ENCODE results near the gene RNF113B.

Gene RNF113B

DNA sequence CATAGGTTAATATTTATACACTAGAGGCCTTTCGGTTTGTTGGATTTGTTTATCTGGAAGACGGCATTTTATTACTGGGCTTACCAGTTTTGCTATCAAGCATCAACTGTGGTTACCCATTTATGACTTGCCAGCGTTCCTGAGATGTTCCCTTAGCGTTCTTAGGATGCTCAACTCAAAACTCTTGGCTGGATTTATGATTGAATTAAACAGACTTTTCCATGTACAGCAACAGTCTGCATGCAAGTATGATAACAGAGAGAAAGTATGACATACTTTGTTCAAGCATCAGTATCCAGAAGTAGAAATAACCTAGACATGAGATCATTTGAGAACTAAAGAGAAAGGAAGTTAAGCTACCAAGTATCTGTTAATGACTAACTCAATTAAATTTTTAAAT lies 29.9 kb upstream of the RNF113B start:
- H3K27me3 ChIP-seq (ENCODE audit: control insufficient read depth in 2 of 2, insufficient read depth in 2 of 2, low read length in 2 of 2): no peaks in the 10 kb centered on the region
- H3K4me3 ChIP-seq (ENCODE audit: low read length in 2 of 2): no peak overlapping the region
- H3K9ac ChIP-seq (ENCODE audit: low read depth in 1 of 2, low read length in 2 of 2): no peak overlapping the region
- no peaks in the 10 kb centered on the region for H3K9me3 ChIP-seq (ENCODE audit: control insufficient read depth in 2 of 2, low read length in 2 of 2)
- H3K36me3 ChIP-seq (ENCODE audit: control insufficient read depth in 2 of 2, insufficient read depth in 2 of 2, low read length in 2 of 2): no peaks in the 10 kb centered on the region
- peaks cover 2 to 3% of the 10 kb centered on the region in 2 donors for H3K4me1 ChIP-seq (ENCODE audit: control insufficient read depth in 2 of 2, insufficient read depth in 2 of 2, low read length in 2 of 2)
- peak overlapping the region in 1 of 2 donors; percentile 6 for H3K27ac ChIP-seq (ENCODE audit: low read depth in 2 of 2, low read length in 2 of 2)

DNA sequence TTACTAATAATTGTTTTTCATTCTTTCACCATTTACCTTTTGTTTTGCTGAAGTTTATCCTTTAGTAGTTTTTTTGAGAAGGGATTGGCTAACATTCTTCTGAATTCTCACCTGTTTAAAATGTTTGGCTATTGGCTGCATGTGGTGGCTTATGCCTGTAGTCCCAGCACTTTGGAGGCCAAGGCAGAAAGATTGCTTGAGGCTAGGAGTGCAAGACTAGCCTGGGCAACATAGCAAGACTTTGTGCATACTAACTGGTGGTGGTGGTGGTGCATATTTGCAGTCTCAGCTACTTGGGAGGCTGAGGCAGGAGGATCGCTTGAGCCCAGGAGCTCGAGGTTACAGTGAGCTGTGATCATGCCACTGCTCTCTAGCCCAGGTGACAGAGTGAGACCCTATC lies 27.5 kb upstream of the RNF113B start:
- no peak overlapping the region for H3K9ac ChIP-seq (ENCODE audit: low read depth in 1 of 2, low read length in 2 of 2)
- peaks cover 3% of the 10 kb centered on the region in 2 donors for H3K4me1 ChIP-seq (ENCODE audit: control insufficient read depth in 2 of 2, insufficient read depth in 2 of 2, low read length in 2 of 2)
- H3K27me3 ChIP-seq (ENCODE audit: control insufficient read depth in 2 of 2, insufficient read depth in 2 of 2, low read length in 2 of 2): no peaks in the 10 kb centered on the region
- no peaks in the 10 kb centered on the region for H3K36me3 ChIP-seq (ENCODE audit: control insufficient read depth in 2 of 2, insufficient read depth in 2 of 2, low read length in 2 of 2)
- no peak overlapping the region for H3K27ac ChIP-seq (ENCODE audit: low read depth in 2 of 2, low read length in 2 of 2)
- H3K9me3 ChIP-seq (ENCODE audit: control insufficient read depth in 2 of 2, low read length in 2 of 2): no peaks in the 10 kb centered on the region
- no peak overlapping the region for H3K4me3 ChIP-seq (ENCODE audit: low read length in 2 of 2)

DNA sequence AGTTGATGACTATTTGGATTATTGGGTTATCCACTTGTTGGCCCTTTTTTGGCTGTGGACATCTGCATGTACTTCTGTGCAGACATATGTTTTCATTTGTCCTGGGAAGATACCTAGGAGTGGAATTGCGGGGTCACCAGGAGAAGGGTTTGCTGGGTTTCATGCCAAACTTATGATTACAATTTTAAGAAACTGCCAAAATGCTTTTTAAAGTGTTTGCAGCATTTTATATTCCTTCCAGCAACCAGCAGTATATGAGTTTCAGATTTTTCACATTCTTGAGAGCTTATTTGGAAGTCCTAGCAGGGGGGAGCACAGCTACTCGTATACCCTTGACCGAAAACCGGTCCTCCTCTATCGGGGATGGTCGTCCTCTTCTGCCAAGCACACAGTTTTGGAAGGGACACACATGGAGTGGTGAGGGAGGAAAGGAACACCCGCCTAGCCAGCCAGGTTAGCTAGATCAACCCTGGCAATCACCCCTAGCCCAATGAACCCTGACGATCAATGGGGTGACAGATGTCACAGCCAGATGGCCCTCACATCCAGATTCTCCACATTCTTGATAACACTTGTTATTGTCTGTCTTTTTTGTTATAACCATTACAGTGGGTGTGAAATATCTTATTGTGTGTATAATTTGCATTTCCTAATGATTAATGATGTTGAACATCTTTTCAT lies 26.7 kb upstream of the RNF113B start:
- H3K27me3 ChIP-seq (ENCODE audit: control insufficient read depth in 2 of 2, insufficient read depth in 2 of 2, low read length in 2 of 2): no peaks in the 10 kb centered on the region
- no peak overlapping the region for H3K4me3 ChIP-seq (ENCODE audit: low read length in 2 of 2)
- peaks cover 3% of the 10 kb centered on the region in 2 donors for H3K4me1 ChIP-seq (ENCODE audit: control insufficient read depth in 2 of 2, insufficient read depth in 2 of 2, low read length in 2 of 2)
- no peak overlapping the region for H3K27ac ChIP-seq (ENCODE audit: low read depth in 2 of 2, low read length in 2 of 2)
- no peaks in the 10 kb centered on the region for H3K9me3 ChIP-seq (ENCODE audit: control insufficient read depth in 2 of 2, low read length in 2 of 2)
- H3K36me3 ChIP-seq (ENCODE audit: control insufficient read depth in 2 of 2, insufficient read depth in 2 of 2, low read length in 2 of 2): no peaks in the 10 kb centered on the region
- H3K9ac ChIP-seq (ENCODE audit: low read depth in 1 of 2, low read length in 2 of 2): no peak overlapping the region

DNA sequence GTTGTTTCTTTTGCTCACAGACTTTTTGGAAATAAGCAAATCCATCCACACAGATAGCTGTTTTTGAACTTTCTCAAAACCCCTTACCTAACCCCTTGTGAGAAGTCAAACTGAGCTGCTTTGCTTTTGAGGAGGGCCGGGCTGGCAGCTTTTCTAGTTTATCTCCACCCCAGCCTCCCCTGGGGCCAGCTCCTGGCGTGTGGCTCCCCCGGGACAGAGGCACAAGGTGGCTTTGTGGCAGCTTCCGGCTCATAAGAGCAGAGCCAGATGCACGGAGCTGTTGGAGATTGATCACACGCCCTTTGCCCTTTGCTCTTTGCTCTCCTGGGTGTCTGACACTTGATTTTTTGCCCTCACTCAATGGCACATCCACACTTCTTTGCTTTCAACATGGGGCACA lies 24.9 kb upstream of the RNF113B start:
- H3K9me3 ChIP-seq (ENCODE audit: control insufficient read depth in 2 of 2, low read length in 2 of 2): no peaks in the 10 kb centered on the region
- no peak overlapping the region for H3K9ac ChIP-seq (ENCODE audit: low read depth in 1 of 2, low read length in 2 of 2)

DNA sequence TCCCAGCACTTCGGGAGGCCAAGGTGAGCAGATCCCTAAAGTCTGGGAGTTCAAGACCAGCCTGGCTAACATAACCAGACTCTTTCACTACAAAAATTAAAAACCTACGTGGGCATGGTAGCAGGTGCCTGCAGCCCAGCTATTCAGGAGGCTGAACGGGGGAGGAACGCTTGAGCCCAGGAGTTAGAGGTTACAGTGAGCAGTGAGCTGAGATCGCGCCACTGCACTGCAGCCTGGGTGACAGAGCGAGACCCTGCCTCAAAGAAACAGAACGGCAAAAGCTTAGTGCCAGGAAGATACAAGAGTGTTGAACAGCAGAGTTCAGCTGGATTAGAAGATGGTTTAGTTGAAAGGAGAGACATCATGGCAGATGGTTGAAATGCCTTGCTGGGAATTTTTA lies 24.1 kb upstream of the RNF113B start:
- Histone ChIP-seq H3K9ac (ENCODE audit: low read depth in 1 of 2, low read length in 2 of 2) (no peak overlapping the region), H3K4me1 (ENCODE audit: control insufficient read depth in 2 of 2, insufficient read depth in 2 of 2, low read length in 2 of 2) (peaks cover 3% of the 10 kb centered on the region in 2 donors), H3K27ac (ENCODE audit: low read depth in 2 of 2, low read length in 2 of 2) (no peak overlapping the region), H3K9me3 (ENCODE audit: control insufficient read depth in 2 of 2, low read length in 2 of 2) (no peaks in the 10 kb centered on the region), H3K36me3 (ENCODE audit: control insufficient read depth in 2 of 2, insufficient read depth in 2 of 2, low read length in 2 of 2) (no peaks in the 10 kb centered on the region), H3K4me3 (ENCODE audit: low read length in 2 of 2) (no peak overlapping the region), H3K27me3 (ENCODE audit: control insufficient read depth in 2 of 2, insufficient read depth in 2 of 2, low read length in 2 of 2) (no peaks in the 10 kb centered on the region)

More for the DNA sequence above, 24.9 kb upstream of the RNF113B start:
- no peaks in the 10 kb centered on the region for H3K36me3 ChIP-seq (ENCODE audit: control insufficient read depth in 2 of 2, insufficient read depth in 2 of 2, low read length in 2 of 2)
- no peaks in the 10 kb centered on the region for H3K27me3 ChIP-seq (ENCODE audit: control insufficient read depth in 2 of 2, insufficient read depth in 2 of 2, low read length in 2 of 2)
- peaks cover 3% of the 10 kb centered on the region in 2 donors for H3K4me1 ChIP-seq (ENCODE audit: control insufficient read depth in 2 of 2, insufficient read depth in 2 of 2, low read length in 2 of 2)
- no peak overlapping the region for H3K4me3 ChIP-seq (ENCODE audit: low read length in 2 of 2)
- H3K27ac ChIP-seq (ENCODE audit: low read depth in 2 of 2, low read length in 2 of 2): no peak overlapping the region

DNA sequence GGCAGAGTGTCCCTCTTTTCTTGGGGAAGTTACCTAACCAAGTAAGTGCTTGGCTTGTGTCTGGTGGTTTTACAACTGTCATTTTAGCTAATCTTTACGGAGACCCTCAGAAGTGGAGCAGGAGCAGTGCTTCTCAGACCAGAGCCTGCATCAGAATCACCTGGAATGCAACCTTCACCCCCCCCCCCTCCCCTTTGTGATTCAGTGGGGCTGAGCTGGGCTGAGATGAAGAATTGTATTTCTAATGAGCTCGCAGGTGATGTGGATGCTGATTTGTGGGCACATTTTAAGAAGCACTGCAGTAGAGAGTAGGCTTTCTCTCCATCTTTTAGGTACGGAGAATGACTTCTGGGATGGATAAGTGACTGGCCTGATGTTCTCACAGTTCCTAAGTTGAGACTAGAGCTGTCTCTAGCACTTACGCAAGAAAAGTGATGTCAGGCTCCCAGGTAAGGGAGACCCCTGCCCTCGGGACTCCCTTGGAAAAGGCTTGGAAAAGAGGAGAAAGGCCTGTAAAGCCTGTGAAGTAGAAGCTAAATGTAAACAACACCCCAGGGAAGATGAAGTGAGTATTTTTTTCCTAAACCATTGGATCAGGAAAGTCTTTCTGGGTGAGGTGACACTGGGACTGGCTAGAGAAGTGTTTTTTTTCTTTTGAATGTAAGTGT lies 23.3 kb upstream of the RNF113B start:
- no peak overlapping the region for H3K4me3 ChIP-seq (ENCODE audit: low read length in 2 of 2)
- no peaks in the 10 kb centered on the region for H3K36me3 ChIP-seq (ENCODE audit: control insufficient read depth in 2 of 2, insufficient read depth in 2 of 2, low read length in 2 of 2)
- H3K27me3 ChIP-seq (ENCODE audit: control insufficient read depth in 2 of 2, insufficient read depth in 2 of 2, low read length in 2 of 2): no peaks in the 10 kb centered on the region
- H3K9ac ChIP-seq (ENCODE audit: low read depth in 1 of 2, low read length in 2 of 2): no peak overlapping the region
- peaks cover 3% of the 10 kb centered on the region in 2 donors for H3K4me1 ChIP-seq (ENCODE audit: control insufficient read depth in 2 of 2, insufficient read depth in 2 of 2, low read length in 2 of 2)
- H3K27ac ChIP-seq (ENCODE audit: low read depth in 2 of 2, low read length in 2 of 2): no peak overlapping the region
- H3K9me3 ChIP-seq (ENCODE audit: control insufficient read depth in 2 of 2, low read length in 2 of 2): no peaks in the 10 kb centered on the region

DNA sequence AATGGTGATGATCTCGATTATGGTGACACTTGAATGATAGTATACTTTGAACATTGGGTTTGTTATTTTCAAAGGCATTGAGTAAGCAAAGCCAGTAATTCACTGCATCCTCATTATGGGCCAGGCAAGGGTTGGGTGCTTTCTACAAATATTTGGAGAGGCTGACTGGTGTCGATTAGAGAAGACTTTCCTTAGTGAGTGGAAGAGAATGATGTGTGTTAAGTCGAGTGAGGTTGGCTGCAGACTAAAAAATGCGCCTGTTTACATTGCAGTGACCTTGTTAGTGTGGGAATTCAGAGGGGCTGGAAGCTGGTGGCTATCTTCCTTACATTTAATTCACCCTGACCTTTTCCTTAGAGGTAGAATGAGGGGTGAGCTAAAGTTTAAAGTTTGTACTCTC lies 22.4 kb upstream of the RNF113B start:
- H3K9ac ChIP-seq (ENCODE audit: low read depth in 1 of 2, low read length in 2 of 2): no peak overlapping the region
- H3K4me3 ChIP-seq (ENCODE audit: low read length in 2 of 2): no peak overlapping the region
- peaks cover 3% of the 10 kb centered on the region in 2 donors for H3K4me1 ChIP-seq (ENCODE audit: control insufficient read depth in 2 of 2, insufficient read depth in 2 of 2, low read length in 2 of 2)
- no peaks in the 10 kb centered on the region for H3K27me3 ChIP-seq (ENCODE audit: control insufficient read depth in 2 of 2, insufficient read depth in 2 of 2, low read length in 2 of 2)
- no peaks in the 10 kb centered on the region for H3K9me3 ChIP-seq (ENCODE audit: control insufficient read depth in 2 of 2, low read length in 2 of 2)
- H3K27ac ChIP-seq (ENCODE audit: low read depth in 2 of 2, low read length in 2 of 2): no peak overlapping the region
- H3K36me3 ChIP-seq (ENCODE audit: control insufficient read depth in 2 of 2, insufficient read depth in 2 of 2, low read length in 2 of 2): no peaks in the 10 kb centered on the region

DNA sequence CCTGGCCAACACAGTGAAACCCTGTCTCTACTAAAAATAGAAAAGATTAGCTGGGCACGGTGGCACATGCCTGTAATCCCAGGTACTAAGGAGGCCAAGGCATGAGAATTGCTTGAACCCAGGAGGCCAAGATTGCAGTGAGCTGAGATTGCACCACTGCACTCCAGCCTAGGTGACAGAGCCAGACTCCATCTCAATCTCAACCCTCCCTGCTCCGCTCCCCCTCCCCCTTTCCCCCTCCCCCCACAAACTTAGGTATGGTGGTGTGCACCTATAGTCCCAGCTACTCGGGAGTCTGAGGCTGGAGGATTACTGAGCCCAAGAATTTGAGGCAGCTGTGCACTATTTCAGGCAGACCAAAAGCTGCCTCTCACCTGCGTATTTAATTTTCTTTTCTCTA lies 21.6 kb upstream of the RNF113B start:
- Histone ChIP-seq H3K4me3 (ENCODE audit: low read length in 2 of 2) (no peak overlapping the region), H3K4me1 (ENCODE audit: control insufficient read depth in 2 of 2, insufficient read depth in 2 of 2, low read length in 2 of 2) (peaks cover 3% of the 10 kb centered on the region in 2 donors), H3K9me3 (ENCODE audit: control insufficient read depth in 2 of 2, low read length in 2 of 2) (no peaks in the 10 kb centered on the region)

DNA sequence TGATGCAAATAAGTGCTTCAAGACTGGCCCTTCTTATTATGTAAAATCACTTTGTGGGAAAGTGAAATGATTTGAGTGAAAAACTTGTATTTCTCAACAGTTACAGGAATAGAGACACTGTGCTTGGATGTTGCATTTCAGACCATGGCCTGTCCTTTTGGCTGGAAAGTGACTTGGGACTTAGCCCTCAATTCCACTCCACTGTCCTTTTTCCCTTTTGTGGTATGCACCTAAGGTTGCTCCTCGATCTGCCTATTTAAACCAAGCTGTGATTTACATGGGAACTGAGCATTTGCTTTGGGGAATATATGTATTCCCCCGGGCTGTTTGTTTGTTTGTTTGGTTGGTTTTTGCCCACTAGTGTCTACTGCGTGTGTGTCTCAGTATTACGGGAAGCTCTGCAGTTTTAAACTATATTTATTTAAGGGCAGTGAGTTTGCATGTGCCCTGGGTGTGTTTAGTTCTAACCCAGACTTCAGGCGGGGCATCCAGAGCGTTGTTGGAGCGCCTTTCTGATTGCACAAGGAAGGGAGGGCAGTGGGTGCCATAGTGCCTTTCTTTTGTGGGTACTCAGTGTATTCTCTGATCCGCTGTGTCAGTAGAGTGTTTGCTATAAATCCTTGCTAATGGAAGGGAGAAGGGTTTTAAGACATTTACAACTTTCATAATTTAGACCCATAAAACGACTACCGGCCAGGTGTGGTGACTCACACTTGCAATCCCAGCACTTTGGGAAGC lies 18.2 kb upstream of the RNF113B start:
- Histone ChIP-seq H3K9me3 (ENCODE audit: control insufficient read depth in 2 of 2, low read length in 2 of 2) (no peaks in the 10 kb centered on the region), H3K36me3 (ENCODE audit: control insufficient read depth in 2 of 2, insufficient read depth in 2 of 2, low read length in 2 of 2) (no peaks in the 10 kb centered on the region), H3K9ac (ENCODE audit: low read depth in 1 of 2, low read length in 2 of 2) (no peak overlapping the region), H3K4me3 (ENCODE audit: low read length in 2 of 2) (no peak overlapping the region), H3K27me3 (ENCODE audit: control insufficient read depth in 2 of 2, insufficient read depth in 2 of 2, low read length in 2 of 2) (no peaks in the 10 kb centered on the region), H3K4me1 (ENCODE audit: control insufficient read depth in 2 of 2, insufficient read depth in 2 of 2, low read length in 2 of 2) (no peaks in the 10 kb centered on the region), H3K27ac (ENCODE audit: low read depth in 2 of 2, low read length in 2 of 2) (no peak overlapping the region)

More for the DNA sequence above, 21.6 kb upstream of the RNF113B start:
- Histone ChIP-seq H3K27me3 (ENCODE audit: control insufficient read depth in 2 of 2, insufficient read depth in 2 of 2, low read length in 2 of 2) (no peaks in the 10 kb centered on the region), H3K27ac (ENCODE audit: low read depth in 2 of 2, low read length in 2 of 2) (no peak overlapping the region), H3K9ac (ENCODE audit: low read depth in 1 of 2, low read length in 2 of 2) (no peak overlapping the region), H3K36me3 (ENCODE audit: control insufficient read depth in 2 of 2, insufficient read depth in 2 of 2, low read length in 2 of 2) (no peaks in the 10 kb centered on the region)

DNA sequence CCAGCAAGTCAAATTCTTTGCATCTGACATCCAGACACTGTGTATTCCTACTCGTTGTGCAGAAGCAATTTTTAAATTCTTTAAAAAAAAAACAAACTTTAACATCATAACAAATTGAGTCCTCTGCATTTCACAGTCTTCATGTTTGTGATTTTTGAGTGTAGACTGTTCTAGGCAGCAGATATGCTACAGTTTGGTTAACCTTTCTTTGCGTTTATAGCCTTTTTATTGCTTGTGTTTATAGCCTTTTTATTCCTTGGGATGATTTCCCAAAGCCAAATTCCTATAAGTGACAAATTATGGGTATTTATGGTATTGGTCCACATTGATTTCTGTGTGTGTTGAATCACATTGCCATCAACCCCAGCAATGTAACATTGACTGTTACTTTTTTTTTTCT lies 14.9 kb upstream of the RNF113B start:
- Histone ChIP-seq H3K27ac (ENCODE audit: low read depth in 2 of 2, low read length in 2 of 2) (no peak overlapping the region), H3K36me3 (ENCODE audit: control insufficient read depth in 2 of 2, insufficient read depth in 2 of 2, low read length in 2 of 2) (no peaks in the 10 kb centered on the region), H3K4me3 (ENCODE audit: low read length in 2 of 2) (no peak overlapping the region), H3K9ac (ENCODE audit: low read depth in 1 of 2, low read length in 2 of 2) (no peak overlapping the region), H3K27me3 (ENCODE audit: control insufficient read depth in 2 of 2, insufficient read depth in 2 of 2, low read length in 2 of 2) (no peaks in the 10 kb centered on the region), H3K9me3 (ENCODE audit: control insufficient read depth in 2 of 2, low read length in 2 of 2) (no peaks in the 10 kb centered on the region), H3K4me1 (ENCODE audit: control insufficient read depth in 2 of 2, insufficient read depth in 2 of 2, low read length in 2 of 2) (no peaks in the 10 kb centered on the region)
